A673 (cell line): ENCODE data around the gene OBSCN. TPM values are rescaled to one million over a fixed set of nuclear protein-coding genes. Genes with fewer than 3 reads are reported as not detected.

Experiments
- BruUV-seq: library from RNA; stranded (reverse); fragments of 400-500 nt; replicated peaks from 2 replicates; lab custom pipeline; 2021; lab: Mats Ljungman, UMichigan
- CTCF ChIA-PET: fragments of 300-600 bp; sonication (Branson Sonifier 250); formaldehyde crosslinking; loops from one replicate; lab custom pipeline; 2022; ENCODE audit warnings: antibody characterized with exemption; lab: Charles Lee
- POLR2A ChIA-PET: fragments of 300-600 bp; sonication (Branson Sonifier 250); formaldehyde crosslinking; loops from one replicate; lab custom pipeline; 2022; ENCODE audit warnings: antibody characterized with exemption; ENCODE audit not compliant: low non-redundant PET; lab: Charles Lee
- DNase-seq: peaks from one replicate; pipeline ENCODE4 v3.0.0-alpha.2; 2015; ENCODE audit warnings: low spot score
- H3K27ac ChIP-seq: fragments of 200-600 bp; sonication (generic); 2 replicates; pipeline ENCODE4 v1.5.1; 2016; ENCODE audit warnings: mixed run types, low read depth, mild to moderate bottlenecking, mixed read lengths, antibody characterized with exemption, low read length; ENCODE audit not compliant: poor library complexity, severe bottlenecking
- H3K27me3 ChIP-seq: fragments of 200-600 bp; sonication (generic); replicated peaks from 2 replicates; pipeline ENCODE4 v1.6.1; 2017; ENCODE audit warnings: mixed run types, low read depth, mild to moderate bottlenecking, mixed read lengths, antibody characterized with exemption, low read length; ENCODE audit not compliant: insufficient read depth, poor library complexity
- H3K36me3 ChIP-seq: fragments of 200-600 bp; sonication (generic); 2 replicates; pipeline ENCODE4 v1.6.1; 2016; ENCODE audit warnings: mixed run types, mild to moderate bottlenecking, mixed read lengths, antibody characterized with exemption, low read length; ENCODE audit not compliant: insufficient read depth, poor library complexity, severe bottlenecking
- H3K4me1 ChIP-seq: fragments of 200-600 bp; sonication (generic); 2 replicates; pipeline ENCODE4 v1.6.1; 2017; ENCODE audit warnings: mixed run types, mild to moderate bottlenecking, mixed read lengths, antibody characterized with exemption, low read length; ENCODE audit not compliant: insufficient read depth, poor library complexity, severe bottlenecking
- H3K4me3 ChIP-seq: fragments of 200-600 bp; sonication (generic); 2 replicates; pipeline ENCODE4 v1.5.1; 2016; ENCODE audit warnings: low read depth, mixed run types, mild to moderate bottlenecking, mixed read lengths, low read length; ENCODE audit not compliant: poor library complexity, severe bottlenecking
- H3K9me3 ChIP-seq: fragments of 200-600 bp; sonication (generic); 2 replicates; pipeline ENCODE4 v1.6.1; 2016; ENCODE audit warnings: mixed run types, low read depth, mild to moderate bottlenecking, mixed read lengths, antibody characterized with exemption, low read length; ENCODE audit not compliant: poor library complexity, severe bottlenecking
- CTCF ChIP-seq: fragments of 300-800, 200-600 bp; sonication (generic); conservative IDR thresholded peaks from 2 replicates; pipeline ENCODE4 v1.5.1; 2017; ENCODE audit warnings: low read depth, mild to moderate bottlenecking, antibody characterized with exemption, low read length, moderate library complexity, mixed read lengths
- EZH2 ChIP-seq: fragments of 200-600 bp; sonication (generic); IDR thresholded peaks from 2 replicates; pipeline ENCODE4 v1.6.1; 2017; ENCODE audit warnings: borderline replicate concordance, low read depth, mild to moderate bottlenecking, mixed read lengths, antibody characterized with exemption, low read length; ENCODE audit not compliant: poor library complexity, severe bottlenecking
- intact Hi-C: fragments of 100-400 bp; cut with micrococcal nuclease; formaldehyde crosslinking; loops from one replicate; pipeline ENCODE4 v1.10.0; 2022; ENCODE audit not compliant: unreplicated experiment
- total RNA-seq: library from RNA; stranded (reverse); gene quantifications from 2 replicates; pipeline ENCODE4 v1.2.3, GENCODE V29; 2021

OBSCN gene
- total RNA-seq, 1 experiment from 2014 or later, result 37.7 TPM

GRCh38 chr1:228370439-228370940 is 162.6 kb downstream of the OBSCN start:
- H3K27me3 ChIP-seq, result no peaks in the 10 kb centered on the region
- H3K4me3 ChIP-seq, result no peak overlapping the region
- H3K36me3 ChIP-seq, result no peaks in the 10 kb centered on the region
- DNase-seq, result no peak
- CTCF ChIA-PET, result no interaction called here
- H3K4me1 ChIP-seq, result no peaks in the 10 kb centered on the region
- POLR2A ChIA-PET, result no interaction called here
- intact Hi-C loops, result no loop called here
- H3K9me3 ChIP-seq, result no peaks in the 10 kb centered on the region
- no peak for TF ChIP-seq CTCF
- no peak for TF ChIP-seq EZH2
- no TSS peak for BruUV-seq
- H3K27ac ChIP-seq, result no peak overlapping the region

GRCh38 chr1:228370941-228371740 is 163.3 kb downstream of the OBSCN start:
- Histone ChIP-seq H3K27ac (no peak overlapping the region), H3K4me1 (no peaks in the 10 kb centered on the region), H3K27me3 (no peaks in the 10 kb centered on the region), H3K9me3 (no peaks in the 10 kb centered on the region), H3K4me3 (no peak overlapping the region), H3K36me3 (no peaks in the 10 kb centered on the region)
- BruUV-seq, result no TSS peak
- ChIA-PET POLR2A (no interaction called here), CTCF (no interaction called here)
- DNase-seq, result no peak
- TF ChIP-seq EZH2 (no peak), CTCF (no peak)
- intact Hi-C loops, result no loop called here

GRCh38 chr1:228371741-228372182 is 163.9 kb downstream of the OBSCN start:
- POLR2A ChIA-PET, result no interaction called here
- Histone ChIP-seq H3K4me3 (no peak overlapping the region), H3K27ac (no peak overlapping the region), H3K9me3 (no peaks in the 10 kb centered on the region), H3K27me3 (no peaks in the 10 kb centered on the region), H3K4me1 (no peaks in the 10 kb centered on the region), H3K36me3 (no peaks in the 10 kb centered on the region)
- intact Hi-C loops, result no loop called here
- DNase-seq, result no peak
- CTCF ChIA-PET, result no interaction called here
- no peak for TF ChIP-seq CTCF
- no peak for TF ChIP-seq EZH2
- no TSS peak for BruUV-seq
